ENCODE measurements around the gene B9D1.
A peak's percentile ranks its signal among the peaks of the same experiment; 100 is the strongest.

B9D1 gene

GRCh38 chr17:19387921-19388521 lies 25.5 kb upstream of the B9D1 start:
- no peak for DNase-seq

GRCh38 chr17:19386974-19387920 lies 24.7 kb upstream of the B9D1 start, which contains the start of gene MFAP4:
TSS of gene MFAP4 (minus strand) at chr17:19387190. CDS start at chr17:19387155, 35 bp downstream.
- DNase-seq: no peak

DNA sequence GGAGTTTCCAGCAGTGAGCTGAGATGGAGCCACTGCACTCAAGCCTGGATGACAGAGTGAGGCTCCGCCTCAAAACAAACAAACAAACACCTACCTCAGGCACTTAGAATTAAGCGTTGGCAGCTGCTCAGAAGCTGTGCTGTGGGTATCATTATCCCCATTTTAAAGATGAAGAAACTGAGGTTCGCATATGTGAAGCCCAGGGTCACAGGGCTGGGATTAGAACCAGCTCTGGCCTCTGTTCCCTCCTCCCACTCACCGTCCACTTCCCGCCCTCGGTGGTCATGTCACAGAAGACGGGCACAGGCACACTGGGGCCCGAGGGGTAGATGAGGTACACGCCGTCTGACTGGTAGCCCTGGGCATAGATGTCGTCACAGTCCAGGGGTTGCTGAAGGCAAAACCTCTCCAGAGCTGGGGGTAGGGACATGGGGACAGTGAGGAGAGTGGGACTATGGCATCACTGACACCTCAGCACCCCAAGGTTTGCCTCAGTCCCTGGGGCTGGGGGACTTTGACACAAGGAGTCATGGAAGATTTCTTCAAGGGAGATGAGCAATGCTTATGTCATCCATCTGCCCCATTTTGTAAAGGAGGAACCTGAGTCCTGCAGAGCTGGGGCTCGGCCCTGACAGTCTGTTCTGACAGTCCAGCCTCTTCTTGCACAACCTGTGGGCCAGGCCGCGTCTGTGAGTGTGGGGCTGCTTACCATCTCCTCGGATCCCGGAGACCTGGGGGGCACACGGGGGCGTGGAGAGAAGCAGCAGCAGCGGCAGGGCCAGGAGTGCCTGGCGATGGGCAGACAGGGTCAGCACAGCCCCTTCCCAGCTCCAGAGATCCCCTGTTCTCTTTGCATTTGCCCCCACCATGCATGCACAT lies 23.8 kb upstream of the B9D1 start:
- no peak for DNase-seq

- DNase-seq: no peak
Observed at GRCh38 chr17:19385521-19385983, 23.0 kb upstream of the B9D1 start.

DNA sequence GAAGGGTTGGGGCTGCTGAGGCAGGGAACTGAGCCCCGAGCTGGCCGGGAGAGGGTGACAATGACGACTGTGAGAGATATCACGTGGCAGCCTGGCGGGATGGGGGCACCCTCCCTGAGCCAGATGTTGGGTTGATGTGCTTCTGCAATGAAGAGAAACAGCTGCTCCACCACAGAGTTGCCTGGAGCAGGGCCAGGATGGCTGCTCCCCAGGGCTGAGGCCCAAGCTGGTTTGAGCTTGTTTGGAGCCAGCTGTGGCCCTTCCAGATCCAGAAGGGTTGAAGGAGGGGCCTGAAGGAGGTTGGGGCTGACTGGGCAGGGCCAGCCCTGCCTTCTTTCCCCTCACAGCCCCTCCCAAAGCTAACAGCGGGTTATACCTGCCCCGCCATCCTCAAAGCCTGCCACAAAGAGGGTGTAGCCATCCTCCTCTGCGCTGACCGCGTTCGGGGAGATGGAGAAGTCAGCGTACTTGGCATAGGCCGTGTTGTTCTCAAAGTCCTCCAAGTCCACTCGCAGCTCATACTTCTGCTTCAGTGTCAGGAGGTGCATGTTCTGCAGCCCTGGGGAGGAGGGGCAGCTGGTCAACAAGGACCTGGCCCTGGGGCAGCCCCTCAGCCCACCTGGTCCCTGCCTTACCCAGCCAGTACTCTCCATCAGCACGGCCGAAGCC lies 22.3 kb upstream of the B9D1 start:
- DNase-seq: no peak

GRCh38 chr17:19383681-19384470 lies 21.4 kb upstream of the B9D1 start:
- no peak for DNase-seq

DNA sequence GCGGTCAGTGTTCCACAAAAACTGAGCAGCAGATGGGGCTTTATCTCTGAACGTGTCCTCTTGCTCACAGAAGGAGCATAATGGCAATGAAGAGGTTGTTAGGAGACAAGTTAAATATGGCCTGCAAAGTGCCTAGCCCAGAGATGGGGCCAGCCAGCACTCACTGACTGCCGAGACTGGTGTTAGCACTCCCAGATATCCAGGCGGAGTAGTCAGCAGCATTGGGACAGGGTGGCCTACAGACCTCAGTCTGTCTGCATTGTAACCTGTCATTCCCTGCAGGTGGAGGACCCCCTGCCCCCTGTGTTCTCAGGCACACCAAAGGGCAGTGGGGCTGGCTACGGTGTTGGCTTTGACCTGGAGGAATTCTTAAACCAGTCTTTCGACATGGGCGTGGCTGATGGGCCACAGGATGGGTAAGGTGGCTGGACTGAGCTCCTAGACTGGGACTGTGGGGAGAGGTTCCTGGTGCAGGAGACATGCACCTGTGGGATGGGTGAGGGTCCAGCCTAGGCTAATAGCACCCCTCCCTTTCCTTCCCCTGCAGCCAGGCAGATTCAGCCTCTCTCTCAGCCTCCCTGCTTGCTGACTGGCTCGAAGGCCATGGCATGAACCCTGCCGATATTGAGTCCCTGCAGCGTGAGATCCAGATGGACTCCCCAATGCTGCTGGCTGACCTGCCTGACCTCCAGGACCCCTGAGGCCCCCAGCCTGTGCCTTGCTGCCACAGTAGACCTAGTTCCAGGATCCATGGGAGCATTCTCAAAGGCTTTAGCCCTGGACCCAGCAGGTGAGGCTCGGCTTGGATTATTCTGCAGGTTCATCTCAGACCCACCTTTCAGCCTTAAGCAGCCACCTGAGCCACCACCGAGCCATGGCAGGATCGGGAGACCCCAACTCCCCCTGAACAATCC lies 20.3 kb upstream of the B9D1 start:
- DNase-seq: no peak

GRCh38 chr17:19381741-19382444 lies 19.4 kb upstream of the B9D1 start:
- DNase-seq: no peak

DNA sequence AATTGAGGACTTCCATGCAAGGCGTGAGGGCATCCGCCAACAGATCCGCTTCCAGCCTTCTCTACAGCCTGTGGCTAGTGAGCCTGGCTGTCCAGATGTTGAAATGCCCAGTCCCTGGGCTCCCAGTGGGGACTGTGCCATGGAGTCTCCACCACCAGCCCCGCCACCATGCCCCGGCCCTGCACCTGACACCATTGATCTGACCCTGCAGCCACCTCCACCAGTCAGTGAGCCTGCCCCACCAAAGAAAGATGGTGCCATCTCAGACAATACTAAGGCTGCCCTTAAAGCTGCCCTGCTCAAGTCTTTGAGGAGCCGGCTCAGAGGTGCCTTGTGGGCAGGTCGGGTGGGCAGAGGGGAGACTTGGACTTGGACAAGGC lies 18.8 kb upstream of the B9D1 start:
- no peak for DNase-seq

DNA sequence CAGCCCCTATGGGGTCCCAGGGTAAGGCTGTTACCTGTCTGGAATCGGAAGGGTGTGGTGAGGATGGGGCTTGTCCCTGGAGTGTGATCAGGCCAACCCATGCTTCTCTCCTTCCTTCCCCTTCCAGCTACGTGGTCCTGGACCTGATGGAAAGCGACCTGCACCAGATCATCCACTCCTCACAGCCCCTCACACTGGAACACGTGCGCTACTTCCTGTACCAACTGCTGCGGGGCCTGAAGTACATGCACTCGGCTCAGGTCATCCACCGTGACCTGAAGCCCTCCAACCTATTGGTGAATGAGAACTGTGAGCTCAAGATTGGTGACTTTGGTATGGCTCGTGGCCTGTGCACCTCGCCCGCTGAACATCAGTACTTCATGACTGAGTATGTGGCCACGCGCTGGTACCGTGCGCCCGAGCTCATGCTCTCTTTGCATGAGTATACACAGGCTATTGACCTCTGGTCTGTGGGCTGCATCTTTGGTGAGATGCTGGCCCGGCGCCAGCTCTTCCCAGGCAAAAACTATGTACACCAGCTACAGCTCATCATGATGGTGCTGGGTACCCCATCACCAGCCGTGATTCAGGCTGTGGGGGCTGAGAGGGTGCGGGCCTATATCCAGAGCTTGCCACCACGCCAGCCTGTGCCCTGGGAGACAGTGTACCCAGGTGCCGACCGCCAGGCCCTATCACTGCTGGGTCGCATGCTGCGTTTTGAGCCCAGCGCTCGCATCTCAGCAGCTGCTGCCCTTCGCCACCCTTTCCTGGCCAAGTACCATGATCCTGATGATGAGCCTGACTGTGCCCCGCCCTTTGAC lies 18.2 kb upstream of the B9D1 start:
- DNase-seq: no peak

- no peak for DNase-seq
Observed at GRCh38 chr17:19379361-19380065, 17.0 kb upstream of the B9D1 start.

GRCh38 chr17:19378416-19379360 lies 16.2 kb upstream of the B9D1 start, which contains the start of gene MAPK7:
TSS of gene MAPK7 (plus strand) at chr17:19378498. CDS start at chr17:19378901, 403 bp downstream.
- DNase-seq: no peak

DNA sequence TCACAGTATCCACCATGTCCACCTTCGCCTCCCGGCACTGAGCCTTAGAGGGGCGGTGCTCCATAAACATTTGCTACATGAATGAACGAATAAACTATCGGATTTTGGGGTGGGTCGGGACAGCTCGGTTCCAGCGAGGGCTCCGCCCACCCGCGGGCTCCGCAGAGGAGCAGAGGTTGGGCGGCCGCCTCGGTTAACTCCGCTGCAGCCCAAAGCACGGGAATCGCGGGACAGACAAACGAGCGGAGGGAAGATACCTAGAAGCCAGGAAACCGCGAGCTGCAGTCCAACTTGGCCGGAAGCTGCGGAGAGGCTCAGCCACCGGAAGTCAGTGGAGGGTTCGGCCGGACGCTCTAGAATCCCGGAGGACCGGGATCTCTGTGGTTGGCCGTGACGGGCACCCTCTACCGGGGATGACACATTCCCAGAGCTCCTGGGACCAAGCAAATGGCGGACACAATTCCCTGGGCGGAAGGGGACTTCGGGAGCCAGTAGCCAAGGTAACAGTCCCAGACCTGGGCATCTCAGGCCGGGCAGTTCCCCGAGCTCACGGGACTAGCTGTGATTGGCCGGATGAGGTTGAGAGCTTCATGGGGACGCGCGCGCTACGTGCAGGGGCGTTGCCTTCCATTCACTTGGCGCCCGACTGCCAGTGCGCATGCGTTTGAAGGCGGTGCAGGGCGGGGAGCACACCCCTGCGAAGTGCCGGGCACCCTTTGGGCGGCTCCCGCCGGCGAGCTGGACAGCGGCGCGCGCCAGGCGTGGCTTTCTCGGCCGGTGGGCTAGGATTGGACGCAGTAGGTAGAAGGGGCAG lies 15.3 kb upstream of the B9D1 start:
- DNase-seq: peak; percentile 87

DNA sequence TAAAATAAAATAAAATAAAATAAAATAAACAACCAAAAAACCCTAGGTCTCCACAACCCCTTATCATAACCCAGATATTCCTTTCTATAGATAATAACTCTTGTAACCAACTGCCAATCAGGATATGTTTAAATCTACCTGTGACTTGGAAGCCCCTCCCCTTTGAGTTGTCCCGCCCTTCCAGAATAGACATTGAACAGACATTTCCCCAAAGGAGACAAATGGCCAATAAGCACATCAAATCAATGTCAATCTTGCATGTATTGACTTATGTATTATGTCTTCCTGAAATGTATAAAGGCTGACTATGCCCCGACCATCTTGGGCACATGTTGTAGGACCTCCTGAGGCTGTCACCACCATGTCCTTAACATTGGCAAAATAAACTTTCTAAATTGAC lies 14.3 kb upstream of the B9D1 start:
- no peak for DNase-seq

GRCh38 chr17:19375732-19376131 lies 13.2 kb upstream of the B9D1 start:
- no peak for DNase-seq

- no peak for DNase-seq
Observed at GRCh38 chr17:19374136-19374535, 11.6 kb upstream of the B9D1 start.

Data from activated CD4-positive, alpha-beta T cell treated with anti-CD3 and anti-CD28 coated beads, Interleukin-2, amount 50 U/mL, for 1 hour (primary cell).